GM12874 (cell line): ENCODE data around the gene YTHDF2.

Source experiments
- CTCF ChIP-seq: IDR thresholded peaks from 2 replicates; pipeline ENCODE4 v1.5.1; 2011; ENCODE audit warnings: low read depth, mild to moderate bottlenecking, control low read depth, low read length, moderate library complexity; ENCODE audit not compliant: insufficient read depth

Gene YTHDF2

GRCh38 chr1:28773105-28773504 lies 36.4 kb downstream of the YTHDF2 start:
- no peak for TF ChIP-seq CTCF

DNA sequence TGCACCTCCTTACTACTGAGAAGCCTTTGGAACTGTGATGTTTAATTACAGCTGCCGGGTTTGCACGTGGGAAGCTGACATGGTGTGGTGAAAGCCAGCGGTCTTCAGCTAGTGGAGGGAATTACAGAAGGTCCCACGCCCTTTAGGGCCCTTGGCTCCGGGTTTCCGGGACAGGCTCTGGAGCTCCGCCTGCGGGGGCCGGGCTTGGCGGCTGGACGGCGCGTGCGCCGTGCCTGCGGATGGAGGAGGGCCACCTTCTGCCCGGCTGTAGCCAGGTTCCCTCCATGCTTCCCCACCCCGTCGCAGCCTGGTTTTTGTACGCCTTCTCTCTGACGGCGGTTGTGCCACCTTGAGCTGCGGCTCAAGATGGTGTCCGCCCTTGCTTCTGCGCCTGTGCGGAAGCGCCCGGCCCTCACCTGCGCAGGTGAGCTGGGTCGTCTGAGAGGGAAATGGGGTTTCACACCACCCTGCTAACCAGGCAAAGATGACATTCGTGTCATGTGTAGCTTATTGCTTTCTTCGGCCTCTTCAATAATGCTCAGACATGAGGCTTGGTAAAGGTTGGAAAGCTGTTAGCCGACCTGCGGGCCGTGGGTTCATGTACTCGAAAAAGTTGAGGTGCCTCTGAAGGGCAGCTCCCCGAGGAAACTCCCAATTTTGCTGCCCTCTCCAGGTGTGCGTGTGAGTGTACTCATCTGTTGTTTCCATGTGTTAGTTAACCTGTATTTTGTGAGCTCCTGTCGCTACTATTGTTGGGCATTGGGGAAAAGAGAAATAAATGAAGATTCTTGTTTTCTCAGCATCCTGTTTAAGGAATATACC lies 38.6 kb downstream of the YTHDF2 start:
- no peak for TF ChIP-seq CTCF

DNA sequence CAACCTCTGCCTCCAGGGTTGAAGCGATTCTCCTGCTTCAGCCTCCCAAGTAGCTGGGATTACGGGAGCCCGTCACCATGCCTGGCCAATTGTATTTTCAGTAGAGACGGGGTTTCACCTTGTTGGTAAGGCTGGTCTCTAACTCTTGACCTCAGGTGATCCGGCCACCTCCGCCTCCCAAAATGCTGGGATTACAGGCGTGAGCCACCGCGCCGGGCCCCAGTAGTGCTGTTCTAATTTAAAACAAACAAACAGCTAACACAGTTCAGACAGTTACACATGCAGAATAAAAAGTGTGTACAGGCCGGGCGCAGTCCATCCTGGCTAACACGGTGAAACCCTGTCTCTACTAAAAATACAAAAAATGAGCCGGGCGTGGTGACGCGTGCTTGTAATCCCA lies 39.6 kb downstream of the YTHDF2 start:
- no peak for TF ChIP-seq CTCF

GRCh38 chr1:28778021-28778420 lies 41.3 kb downstream of the YTHDF2 start:
- TF ChIP-seq CTCF = no peak

GRCh38 chr1:28779751-28780408 lies 43.1 kb downstream of the YTHDF2 start:
- TF ChIP-seq CTCF = no peak

- no peak for TF ChIP-seq CTCF
Measured at GRCh38 chr1:28781305-28781704, 44.6 kb downstream of the YTHDF2 start.

- TF ChIP-seq CTCF = no peak
Measured at GRCh38 chr1:28782011-28782410, 45.3 kb downstream of the YTHDF2 start.
